Panc1 (cell line): ENCODE data around the gene FAM151A.
"Not testable (repeated sequence)": the region's sequence is repeated elsewhere in the genome, so short reads cannot be mapped to it uniquely, and the experiment has no call there.

ENCODE experiments used
- TF ChIP-seq, protein P1 (sequence below): fragments of 450-650 bp; IDR thresholded peaks from 2 replicates; pipeline ENCODE4 v1.5.1; 2017; ENCODE audit warnings: mild to moderate bottlenecking
- TF ChIP-seq, protein P2 (sequence below), 2 experiments: IDR thresholded peaks; 2 replicates each; pipeline ENCODE4 v1.6.1; 2011 to 2012; ENCODE audit warnings: low read depth in 2 of 2, control low read depth in 1 of 2, low read length in 1 of 2, mild to moderate bottlenecking in 1 of 2, moderate library complexity in 1 of 2; ENCODE audit not compliant: insufficient read depth in 1 of 2

DNA sequence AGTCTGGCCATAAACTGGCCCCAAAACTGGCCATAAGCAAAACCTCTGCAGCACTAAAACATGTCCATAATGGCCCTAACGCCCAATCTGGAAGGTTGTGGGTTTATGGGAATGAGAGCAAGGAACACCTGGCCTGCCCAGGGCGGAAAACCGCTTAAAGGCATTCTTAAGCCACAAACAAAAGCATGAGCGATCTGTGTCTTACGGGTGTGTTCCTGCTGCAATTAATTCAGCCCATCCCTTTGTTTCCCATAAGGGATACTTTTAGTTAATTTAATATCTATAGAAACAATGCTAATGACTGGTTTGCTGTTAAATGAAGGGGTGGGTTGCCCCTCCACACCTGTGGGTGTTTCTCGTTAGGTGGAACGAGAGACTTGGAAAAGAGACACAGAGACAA lies 12.5 kb upstream of the FAM151A start:
- TF ChIP-seq, protein P1, sequence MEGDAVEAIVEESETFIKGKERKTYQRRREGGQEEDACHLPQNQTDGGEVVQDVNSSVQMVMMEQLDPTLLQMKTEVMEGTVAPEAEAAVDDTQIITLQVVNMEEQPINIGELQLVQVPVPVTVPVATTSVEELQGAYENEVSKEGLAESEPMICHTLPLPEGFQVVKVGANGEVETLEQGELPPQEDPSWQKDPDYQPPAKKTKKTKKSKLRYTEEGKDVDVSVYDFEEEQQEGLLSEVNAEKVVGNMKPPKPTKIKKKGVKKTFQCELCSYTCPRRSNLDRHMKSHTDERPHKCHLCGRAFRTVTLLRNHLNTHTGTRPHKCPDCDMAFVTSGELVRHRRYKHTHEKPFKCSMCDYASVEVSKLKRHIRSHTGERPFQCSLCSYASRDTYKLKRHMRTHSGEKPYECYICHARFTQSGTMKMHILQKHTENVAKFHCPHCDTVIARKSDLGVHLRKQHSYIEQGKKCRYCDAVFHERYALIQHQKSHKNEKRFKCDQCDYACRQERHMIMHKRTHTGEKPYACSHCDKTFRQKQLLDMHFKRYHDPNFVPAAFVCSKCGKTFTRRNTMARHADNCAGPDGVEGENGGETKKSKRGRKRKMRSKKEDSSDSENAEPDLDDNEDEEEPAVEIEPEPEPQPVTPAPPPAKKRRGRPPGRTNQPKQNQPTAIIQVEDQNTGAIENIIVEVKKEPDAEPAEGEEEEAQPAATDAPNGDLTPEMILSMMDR = not testable (repeated sequence)
- TF ChIP-seq, protein P2, sequence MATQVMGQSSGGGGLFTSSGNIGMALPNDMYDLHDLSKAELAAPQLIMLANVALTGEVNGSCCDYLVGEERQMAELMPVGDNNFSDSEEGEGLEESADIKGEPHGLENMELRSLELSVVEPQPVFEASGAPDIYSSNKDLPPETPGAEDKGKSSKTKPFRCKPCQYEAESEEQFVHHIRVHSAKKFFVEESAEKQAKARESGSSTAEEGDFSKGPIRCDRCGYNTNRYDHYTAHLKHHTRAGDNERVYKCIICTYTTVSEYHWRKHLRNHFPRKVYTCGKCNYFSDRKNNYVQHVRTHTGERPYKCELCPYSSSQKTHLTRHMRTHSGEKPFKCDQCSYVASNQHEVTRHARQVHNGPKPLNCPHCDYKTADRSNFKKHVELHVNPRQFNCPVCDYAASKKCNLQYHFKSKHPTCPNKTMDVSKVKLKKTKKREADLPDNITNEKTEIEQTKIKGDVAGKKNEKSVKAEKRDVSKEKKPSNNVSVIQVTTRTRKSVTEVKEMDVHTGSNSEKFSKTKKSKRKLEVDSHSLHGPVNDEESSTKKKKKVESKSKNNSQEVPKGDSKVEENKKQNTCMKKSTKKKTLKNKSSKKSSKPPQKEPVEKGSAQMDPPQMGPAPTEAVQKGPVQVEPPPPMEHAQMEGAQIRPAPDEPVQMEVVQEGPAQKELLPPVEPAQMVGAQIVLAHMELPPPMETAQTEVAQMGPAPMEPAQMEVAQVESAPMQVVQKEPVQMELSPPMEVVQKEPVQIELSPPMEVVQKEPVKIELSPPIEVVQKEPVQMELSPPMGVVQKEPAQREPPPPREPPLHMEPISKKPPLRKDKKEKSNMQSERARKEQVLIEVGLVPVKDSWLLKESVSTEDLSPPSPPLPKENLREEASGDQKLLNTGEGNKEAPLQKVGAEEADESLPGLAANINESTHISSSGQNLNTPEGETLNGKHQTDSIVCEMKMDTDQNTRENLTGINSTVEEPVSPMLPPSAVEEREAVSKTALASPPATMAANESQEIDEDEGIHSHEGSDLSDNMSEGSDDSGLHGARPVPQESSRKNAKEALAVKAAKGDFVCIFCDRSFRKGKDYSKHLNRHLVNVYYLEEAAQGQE (IDR thresholded peaks at IDR 0.05; ENCODE audit: insufficient read depth in 1 of 2, low read depth in 2 of 2, low read length in 1 of 2) = not testable (repeated sequence)
